GM23338 (cell line): ENCODE measurements around the gene MYO1D. TPM values are rescaled to one million over a fixed set of nuclear protein-coding genes. Genes with fewer than 3 reads are reported as not detected.

Experiments
- ATAC-seq: fragments of 200-7000 bp; cut with Tn5 transposase; 3 replicates; pipeline ENCODE4 v1.9.1; 2020
- DNase-seq: peaks from one replicate; pipeline ENCODE4 v3.0.0-alpha.2; 2015; ENCODE audit warnings: low spot score
- H2AFZ ChIP-seq: fragments of 200-600 bp; sonication (generic); 2 replicates; pipeline ENCODE4 v1.8.0; 2016; ENCODE audit warnings: antibody characterized with exemption, mild to moderate bottlenecking, moderate library complexity
- H3F3A ChIP-seq: fragments of 200-600 bp; sonication (generic); replicated peaks from 2 replicates; pipeline ENCODE4 v1.8.0; 2017; ENCODE audit warnings: antibody characterized with exemption, mixed run types, low read depth
- H3K27ac ChIP-seq: fragments of 200-600 bp; sonication (generic); 2 replicates; pipeline ENCODE4 v1.6.1; 2016; ENCODE audit warnings: low read depth
- H3K27me3 ChIP-seq: fragments of 200-600 bp; sonication (generic); 2 replicates; pipeline ENCODE4 v1.8.0; 2016; ENCODE audit warnings: mild to moderate bottlenecking, mixed run types, moderate library complexity; ENCODE audit not compliant: insufficient read depth
- H3K36me3 ChIP-seq: fragments of 200-600 bp; sonication (generic); 2 replicates; pipeline ENCODE4 v1.8.0; 2016; ENCODE audit warnings: mild to moderate bottlenecking; ENCODE audit not compliant: insufficient read depth
- H3K4me1 ChIP-seq: fragments of 200-600 bp; sonication (generic); 2 replicates; pipeline ENCODE4 v1.8.0; 2016; ENCODE audit warnings: mild to moderate bottlenecking, moderate library complexity; ENCODE audit not compliant: insufficient read depth
- H3K4me2 ChIP-seq: fragments of 200-600 bp; sonication (generic); 2 replicates; pipeline ENCODE4 v1.7.1; 2017; ENCODE audit warnings: mixed run types
- H3K4me3 ChIP-seq: fragments of 200-600 bp; sonication (generic); 2 replicates; pipeline ENCODE4 v1.6.1; 2016; ENCODE audit warnings: mixed run types
- H3K79me2 ChIP-seq: fragments of 200-600 bp; sonication (generic); replicated peaks from 2 replicates; pipeline ENCODE4 v1.8.0; 2017; ENCODE audit warnings: mild to moderate bottlenecking; ENCODE audit not compliant: insufficient read depth
- H3K9me2 ChIP-seq: fragments of 200-600 bp; sonication (generic); 2 replicates; pipeline ENCODE4 v1.8.0; 2017; ENCODE audit not compliant: insufficient read depth
- H4K20me1 ChIP-seq: fragments of 200-600 bp; sonication (generic); replicated peaks from 2 replicates; pipeline ENCODE4 v1.8.0; 2017; ENCODE audit warnings: mild to moderate bottlenecking; ENCODE audit not compliant: insufficient read depth
- H3K27ac Mint-ChIP-seq: 2 replicates; pipeline ENCODE4 v1.8.0; 2020; ENCODE audit warnings: inconsistent platforms, mild to moderate bottlenecking, moderate library complexity, mixed read lengths
- H3K27me3 Mint-ChIP-seq: 3 replicates; pipeline ENCODE4 v1.8.0; 2022; ENCODE audit warnings: low read depth, mild to moderate bottlenecking, moderate library complexity, mixed read lengths, inconsistent platforms; ENCODE audit not compliant: insufficient read depth, poor library complexity
- H3K36me3 Mint-ChIP-seq: 3 replicates; pipeline ENCODE4 v1.8.0; 2021; ENCODE audit warnings: low read depth, mild to moderate bottlenecking, inconsistent platforms, moderate library complexity, mixed read lengths
- H3K4me1 Mint-ChIP-seq: 3 replicates; pipeline ENCODE4 v1.8.0; 2020; ENCODE audit warnings: mild to moderate bottlenecking, inconsistent platforms, mixed read lengths
- H3K4me3 Mint-ChIP-seq: 3 replicates; pipeline ENCODE4 v1.8.0; 2021; ENCODE audit warnings: moderate library complexity, mild to moderate bottlenecking, inconsistent platforms, mixed read lengths
- H3K9me3 Mint-ChIP-seq: 3 replicates; pipeline ENCODE4 v1.8.0; 2020; ENCODE audit warnings: moderate library complexity, mild to moderate bottlenecking, inconsistent platforms, mixed read lengths
- CREB1 ChIP-seq: fragments of 250-450 bp; sonication (Bioruptor Pico); IDR thresholded peaks from 2 replicates; pipeline ENCODE4 v1.5.0; 2020; ENCODE audit warnings: low read depth, mild to moderate bottlenecking, moderate library complexity
- CTCF ChIP-seq, 2 experiments: fragments of 200-600 bp in 1 of 2; sonication (generic) in 1 of 2; conservative IDR thresholded peaks; 2 replicates each; pipeline versions ENCODE4 v1.5.1 to v1.6.1; 2016 to 2017; ENCODE audit warnings: antibody characterized with exemption in 2 of 2, low read depth in 2 of 2, mild to moderate bottlenecking in 2 of 2, moderate library complexity in 1 of 2
- EZH2 ChIP-seq: fragments of 200-600 bp; sonication (generic); IDR thresholded peaks from one replicate; pipeline ENCODE4 v1.8.0; 2017; ENCODE audit warnings: antibody characterized with exemption, mild to moderate bottlenecking, low read depth; ENCODE audit not compliant: unreplicated experiment
- EZH2phosphoT487 ChIP-seq: fragments of 200-600 bp; sonication (generic); IDR thresholded peaks from one replicate; pipeline ENCODE4 v1.8.1; 2018; ENCODE audit warnings: antibody characterized with exemption; ENCODE audit not compliant: unreplicated experiment
- JUNB ChIP-seq: IDR thresholded peaks from one replicate; pipeline ENCODE4 v1.6.1; 2016; ENCODE audit warnings: antibody characterized with exemption; ENCODE audit not compliant: unreplicated experiment
- NANOG ChIP-seq: IDR thresholded peaks from 2 replicates; pipeline ENCODE4 v1.6.1; 2016; ENCODE audit warnings: antibody characterized with exemption, borderline replicate concordance
- POLR2AphosphoS5 ChIP-seq: IDR thresholded peaks from 2 replicates; pipeline ENCODE4 v1.6.1; 2016; ENCODE audit warnings: antibody characterized with exemption, low read depth
- REST ChIP-seq: IDR thresholded peaks from one replicate; pipeline ENCODE4 v1.6.1; 2018; ENCODE audit warnings: antibody characterized with exemption; ENCODE audit not compliant: unreplicated experiment
- STAT1 ChIP-seq: IDR thresholded peaks from one replicate; pipeline ENCODE4 v1.6.1; 2016; ENCODE audit warnings: antibody characterized with exemption; ENCODE audit not compliant: unreplicated experiment
- ZNF114 ChIP-seq: fragments of 250-450 bp; sonication (Bioruptor Pico); IDR thresholded peaks from 2 replicates; pipeline ENCODE4 v1.5.0; 2020; ENCODE audit warnings: mild to moderate bottlenecking, moderate library complexity
- ZNF331 ChIP-seq: fragments of 250-450 bp; sonication (Bioruptor Pico); IDR thresholded peaks from 2 replicates; pipeline ENCODE4 v1.5.0; 2020; ENCODE audit warnings: low read depth, mild to moderate bottlenecking, moderate library complexity
- ZNF462 ChIP-seq: fragments of 250-450 bp; sonication (Bioruptor Pico); IDR thresholded peaks from 2 replicates; pipeline ENCODE4 v1.5.0; 2020; ENCODE audit warnings: mild to moderate bottlenecking, moderate library complexity
- polyA plus RNA-seq: library from polyadenylated mRNA; unstranded; fragments of >200 nt; fragmentation: Nextera tagmentation; extraction: Ambion mirVana; gene quantifications from 2 replicates; pipeline ENCODE4 v1.2.1, GENCODE V29; 2016
- total RNA-seq: library from RNA; depleted of rRNA; stranded (reverse); fragments of >200 nt; shearing (Covaris generic); gene quantifications from 2 replicates; pipeline ENCODE4 v1.2.3, GENCODE V29; 2014
- TF ChIP-seq, protein P1 (sequence below): IDR thresholded peaks from 2 replicates; pipeline ENCODE4 v1.6.1; 2016; ENCODE audit warnings: antibody characterized with exemption

MYO1D gene
- total and polyA plus RNA-seq, 2 experiments from 2014 or later: 8.6 to 28.6 TPM

GRCh38 chr17:32558997-32559650 is 317.8 kb downstream of the MYO1D start:
- ATAC-seq (no peak), DNase-seq (no peak)
- Mint-ChIP-seq H3K9me3 (no peaks in the 10 kb centered on the region), H3K4me3 (no peak overlapping the region), H3K36me3 (no peaks in the 10 kb centered on the region), H3K27me3 (peaks cover 2% of the 10 kb centered on the region), H3K27ac (no peak overlapping the region), H3K4me1 (peaks cover 11% of the 10 kb centered on the region)
- H3K79me2 ChIP-seq: no peaks in the 10 kb centered on the region
- peaks cover 8% of the 10 kb centered on the region for H3K4me1 ChIP-seq
- H3K9me2 ChIP-seq: no peaks in the 10 kb centered on the region
- no peak overlapping the region for H2AFZ ChIP-seq
- H3K4me3 ChIP-seq: no peak overlapping the region
- TF ChIP-seq ZNF462 (CRISPR knock-in tag) (no peak), EZH2phosphoT487 (no peak), NANOG (no peak), CREB1 (CRISPR knock-in tag) (no peak), CTCF (conservative IDR thresholded peaks at IDR 0.05; ENCODE audit: low read depth in 2 of 2) (no peak), POLR2AphosphoS5 (no peak), ZNF114 (CRISPR knock-in tag) (no peak), REST (no peak), STAT1 (no peak), ZNF331 (CRISPR knock-in tag) (no peak), JUNB (no peak), EZH2 (no peak)
- TF ChIP-seq, protein P1, sequence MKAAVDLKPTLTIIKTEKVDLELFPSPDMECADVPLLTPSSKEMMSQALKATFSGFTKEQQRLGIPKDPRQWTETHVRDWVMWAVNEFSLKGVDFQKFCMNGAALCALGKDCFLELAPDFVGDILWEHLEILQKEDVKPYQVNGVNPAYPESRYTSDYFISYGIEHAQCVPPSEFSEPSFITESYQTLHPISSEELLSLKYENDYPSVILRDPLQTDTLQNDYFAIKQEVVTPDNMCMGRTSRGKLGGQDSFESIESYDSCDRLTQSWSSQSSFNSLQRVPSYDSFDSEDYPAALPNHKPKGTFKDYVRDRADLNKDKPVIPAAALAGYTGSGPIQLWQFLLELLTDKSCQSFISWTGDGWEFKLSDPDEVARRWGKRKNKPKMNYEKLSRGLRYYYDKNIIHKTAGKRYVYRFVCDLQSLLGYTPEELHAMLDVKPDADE: no peak
- no peaks in the 10 kb centered on the region for H3K36me3 ChIP-seq
- H3K27ac ChIP-seq: no peak overlapping the region
- no peak overlapping the region for H3K4me2 ChIP-seq
- no peaks in the 10 kb centered on the region for H3K27me3 ChIP-seq
- no peaks in the 10 kb centered on the region for H4K20me1 ChIP-seq
- H3F3A ChIP-seq: no peaks in the 10 kb centered on the region
